Mesenchymal stem cell (in vitro differentiated cells and primary cell): ENCODE results near the gene ZNF503.

ENCODE experiments used
- DNase-seq: peaks from one replicate; pipeline ENCODE4 v3.0.0-alpha.2; 2013
- H2AFZ ChIP-seq: one replicate; pipeline ENCODE4 v1.6.1; 2013; ENCODE audit warnings: low read depth, mild to moderate bottlenecking, control low read depth, inconsistent platforms, low read length, moderate library complexity
- H2AK5ac ChIP-seq: 2 replicates; pipeline ENCODE4 v1.6.1; 2013; ENCODE audit warnings: low read length, moderate library complexity, mild to moderate bottlenecking, inconsistent platforms; ENCODE audit not compliant: severe bottlenecking
- H2BK120ac ChIP-seq: one replicate; pipeline ENCODE4 v1.6.1; 2013; ENCODE audit warnings: low read depth, mild to moderate bottlenecking, inconsistent platforms, low read length, moderate library complexity
- H2BK12ac ChIP-seq, 2 experiments: one replicate each; pipeline ENCODE4 v1.6.1; 2013; ENCODE audit warnings: inconsistent platforms in 2 of 2, low read length in 2 of 2, mild to moderate bottlenecking in 2 of 2, moderate library complexity in 2 of 2, control low read depth in 1 of 2
- H2BK15ac ChIP-seq: one replicate; pipeline ENCODE4 v1.6.1; 2013; ENCODE audit warnings: mild to moderate bottlenecking, low read depth, inconsistent platforms; ENCODE audit not compliant: poor library complexity, severe bottlenecking
- H2BK5ac ChIP-seq: 2 replicates; pipeline ENCODE4 v1.6.1; 2013; ENCODE audit warnings: low read depth, mild to moderate bottlenecking, low read length, control low read depth, inconsistent platforms; ENCODE audit not compliant: poor library complexity, severe bottlenecking
- H3K14ac ChIP-seq, 2 experiments: one replicate each; pipeline ENCODE4 v1.6.1; 2013; ENCODE audit warnings: inconsistent platforms in 2 of 2, low read length in 2 of 2, control low read depth in 1 of 2, mild to moderate bottlenecking in 1 of 2, moderate library complexity in 1 of 2
- H3K18ac ChIP-seq, 2 experiments: one replicate each; pipeline ENCODE4 v1.6.1; 2013; ENCODE audit warnings: inconsistent platforms in 2 of 2, low read length in 2 of 2, control low read depth in 1 of 2, low read depth in 1 of 2, mild to moderate bottlenecking in 1 of 2
- H3K23ac ChIP-seq, 2 experiments: one replicate each; pipeline ENCODE4 v1.6.1; 2013; ENCODE audit warnings: inconsistent platforms in 2 of 2, low read length in 2 of 2, mild to moderate bottlenecking in 2 of 2, moderate library complexity in 2 of 2, control low read depth in 1 of 2
- H3K27ac ChIP-seq: 2 replicates; pipeline ENCODE4 v1.5.1; 2013; ENCODE audit warnings: mild to moderate bottlenecking, moderate library complexity, low read length, control low read depth, inconsistent platforms; ENCODE audit not compliant: poor library complexity, severe bottlenecking
- H3K27me3 ChIP-seq, 2 experiments: 2 replicates each; pipeline versions ENCODE4 v1.6.1 to v1.7.0; 2013; ENCODE audit warnings: low read length in 2 of 2, mild to moderate bottlenecking in 2 of 2, moderate library complexity in 2 of 2, control low read depth in 1 of 2, inconsistent platforms in 1 of 2; ENCODE audit not compliant: control insufficient read depth in 1 of 2, insufficient read depth in 1 of 2
- H3K36me3 ChIP-seq, 2 experiments: 2 replicates each; pipeline versions ENCODE4 v1.6.1 to v1.7.0; 2013; ENCODE audit warnings: low read length in 2 of 2, control low read depth in 1 of 2, inconsistent platforms in 1 of 2, low read depth in 1 of 2, mild to moderate bottlenecking in 1 of 2; ENCODE audit not compliant: insufficient read depth in 2 of 2, control insufficient read depth in 1 of 2
- H3K4ac ChIP-seq, 2 experiments: one replicate each; pipeline ENCODE4 v1.6.1; 2013; ENCODE audit warnings: inconsistent platforms in 2 of 2, low read length in 2 of 2, mild to moderate bottlenecking in 2 of 2, moderate library complexity in 2 of 2, control low read depth in 1 of 2, low read depth in 1 of 2
- H3K4me1 ChIP-seq: 2 replicates; pipeline ENCODE4 v1.6.1; 2013; ENCODE audit warnings: low read depth, low read length, control low read depth; ENCODE audit not compliant: control insufficient read depth, insufficient read depth
- H3K4me2 ChIP-seq: 2 replicates; pipeline ENCODE4 v1.6.1; 2013; ENCODE audit warnings: low read length, mild to moderate bottlenecking, inconsistent platforms; ENCODE audit not compliant: poor library complexity, severe bottlenecking
- H3K4me3 ChIP-seq, 2 experiments: 2 replicates each; pipeline versions ENCODE4 v1.5.1 to v1.7.0; 2013; ENCODE audit warnings: low read length in 2 of 2, mild to moderate bottlenecking in 2 of 2, control low read depth in 1 of 2, low read depth in 1 of 2; ENCODE audit not compliant: insufficient read depth in 1 of 2
- H3K79me1 ChIP-seq: replicated peaks from 2 replicates; pipeline ENCODE4 v1.6.1; 2013; ENCODE audit warnings: mild to moderate bottlenecking, control low read depth, low read length, inconsistent platforms; ENCODE audit not compliant: poor library complexity, severe bottlenecking
- H3K9ac ChIP-seq: 2 replicates; pipeline ENCODE4 v1.7.0; 2013; ENCODE audit warnings: mild to moderate bottlenecking, low read length, moderate library complexity
- H3K9me3 ChIP-seq: 2 replicates; pipeline ENCODE4 v1.7.0; 2013; ENCODE audit warnings: mild to moderate bottlenecking, low read length; ENCODE audit not compliant: control insufficient read depth
- H4K8ac ChIP-seq: one replicate; pipeline ENCODE4 v1.6.1; 2013; ENCODE audit warnings: inconsistent platforms, mild to moderate bottlenecking, low read length, moderate library complexity
- H4K91ac ChIP-seq: one replicate; pipeline ENCODE4 v1.6.1; 2013; ENCODE audit warnings: mild to moderate bottlenecking, low read length, inconsistent platforms
- WGBS: methylation state at CpG from one replicate; pipeline ENCODE4 v1.1.7; 2013; ENCODE audit warnings: mixed read lengths; 5-methylcytosine and 5-hydroxymethylcytosine counted together

Gene ZNF503

DNA sequence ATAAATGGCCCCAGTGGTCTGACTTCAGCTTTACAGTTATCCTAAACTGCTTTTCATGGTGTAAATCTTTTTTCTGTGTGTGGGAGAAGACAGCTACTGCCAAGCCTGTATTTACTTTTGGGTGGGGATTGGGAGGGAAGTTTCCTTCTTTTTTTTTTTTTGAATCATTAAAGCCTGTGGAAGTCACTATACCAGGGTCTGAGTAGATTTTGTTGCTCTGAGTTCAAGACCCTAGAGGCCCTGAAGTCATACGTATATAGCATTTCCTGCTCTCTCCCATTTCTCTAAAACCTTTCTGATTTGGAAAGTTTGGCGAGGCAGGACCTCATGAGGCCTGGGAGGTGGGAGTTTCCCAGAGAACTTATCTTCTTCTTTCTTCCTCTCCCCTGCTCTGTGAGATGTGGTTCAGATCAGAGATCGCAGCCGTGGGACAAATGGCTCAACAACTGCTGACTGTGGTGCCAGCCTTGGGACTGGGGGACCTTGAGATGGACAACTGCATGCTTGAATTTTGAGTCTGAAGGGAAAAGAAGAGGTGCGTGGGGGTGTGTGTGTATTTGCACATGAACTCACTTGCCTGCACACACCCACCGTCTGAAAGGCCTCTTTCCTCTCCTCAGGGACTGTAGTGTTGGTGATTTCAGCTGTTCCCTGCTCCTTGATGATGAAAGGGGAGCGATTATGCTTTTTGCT, 48.0 kb upstream of the ZNF503 start:
- no peak overlapping the region for H2BK12ac ChIP-seq
- DNase-seq: no peak

DNA sequence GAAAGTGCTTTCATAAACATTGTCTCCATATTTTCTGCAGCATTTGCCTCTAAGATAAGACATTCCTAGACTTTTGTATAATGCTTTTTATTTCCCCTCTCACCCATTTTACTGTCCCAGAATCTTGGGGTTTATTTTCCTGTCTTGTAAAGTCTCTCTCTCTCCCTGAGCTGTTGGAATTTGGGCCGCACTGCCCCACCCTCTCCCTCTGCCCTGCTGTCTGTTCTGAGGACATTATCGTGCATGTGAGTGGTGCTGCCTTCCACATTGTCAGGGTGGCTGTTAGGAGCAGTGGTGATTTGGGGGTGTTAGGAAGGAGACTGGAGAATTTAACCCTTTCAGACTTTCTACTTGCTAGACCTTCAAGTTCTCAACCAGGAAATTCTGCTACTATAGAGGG, 46.6 kb upstream of the ZNF503 start:
- Histone ChIP-seq H3K9ac (no peak overlapping the region), H3K27ac (no peak overlapping the region), H3K79me1 (no peaks in the 10 kb centered on the region), H3K14ac (no peak overlapping the region), H4K91ac (no peak overlapping the region), H3K23ac (no peak overlapping the region), H2BK5ac (no peak overlapping the region), H2BK15ac (no peak overlapping the region), H4K8ac (no peak overlapping the region), H2AK5ac (no peak overlapping the region), H3K36me3 (peaks cover 0 to 7% of the 10 kb centered on the region in 2 experiments), H3K4me3 (no peak overlapping the region), H3K27me3 (peaks cover 0 to 41% of the 10 kb centered on the region in 2 experiments), H3K4me1 (no peaks in the 10 kb centered on the region), H3K4ac (no peak overlapping the region), H3K18ac (no peak overlapping the region), H2BK120ac (no peak overlapping the region), H3K9me3 (peaks cover 29% of the 10 kb centered on the region), H2BK12ac (no peak overlapping the region), H3K4me2 (no peak overlapping the region), H2AFZ (no peak overlapping the region)
- no peak for DNase-seq
- 20% methylated on average over 1 of the region's 2 CpGs for WGBS

More for the DNA sequence above, 48.0 kb upstream of the ZNF503 start:
- Histone ChIP-seq H3K4me2 (no peak overlapping the region), H2BK5ac (no peak overlapping the region), H3K79me1 (no peaks in the 10 kb centered on the region), H3K9me3 (peaks cover 16% of the 10 kb centered on the region), H2BK15ac (no peak overlapping the region), H4K91ac (no peak overlapping the region), H3K18ac (peak overlapping the region; percentile 26 to 57), H3K4ac (no peak overlapping the region), H3K36me3 (no peaks in the 10 kb centered on the region), H2AK5ac (no peak overlapping the region), H3K23ac (no peak overlapping the region), H2BK120ac (no peak overlapping the region), H3K4me3 (no peak overlapping the region), H3K14ac (no peak overlapping the region), H4K8ac (peak overlapping the region; percentile 48), H3K4me1 (no peaks in the 10 kb centered on the region), H3K27me3 (peaks cover 0 to 41% of the 10 kb centered on the region in 2 experiments), H2AFZ (no peak overlapping the region), H3K27ac (no peak overlapping the region), H3K9ac (peak overlapping the region; percentile 20)
- 48% methylated on average over 3 of the region's 7 CpGs for WGBS

DNA sequence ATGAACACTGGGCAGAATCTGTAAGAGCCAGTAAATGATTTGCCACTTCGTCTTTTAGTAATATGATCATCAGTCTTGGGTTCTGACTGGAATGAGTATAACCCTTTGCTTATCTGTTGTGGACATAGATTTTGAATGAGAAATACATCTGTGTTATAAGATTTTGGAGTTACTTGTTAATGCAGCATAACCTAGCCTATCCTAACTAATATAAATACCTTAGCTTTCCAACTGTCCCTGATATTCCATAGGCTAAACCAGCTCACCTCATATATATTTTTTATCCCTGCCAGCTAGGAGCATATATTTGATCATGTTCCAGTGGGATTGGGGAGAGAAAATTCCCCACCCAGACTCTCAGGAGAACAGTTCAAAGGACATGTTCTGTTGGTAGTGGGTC, 44.9 kb upstream of the ZNF503 start:
- H2BK120ac ChIP-seq: no peak overlapping the region
- H3K4ac ChIP-seq: no peak overlapping the region
- H3K9me3 ChIP-seq: peaks cover 38% of the 10 kb centered on the region
- H3K18ac ChIP-seq: no peak overlapping the region
- no peak overlapping the region for H4K8ac ChIP-seq
- H3K23ac ChIP-seq: no peak overlapping the region
- no peak overlapping the region for H3K4me2 ChIP-seq
- no peak overlapping the region for H2AK5ac ChIP-seq
- no peak overlapping the region for H3K14ac ChIP-seq
- H3K9ac ChIP-seq: no peak overlapping the region
- no peaks in the 10 kb centered on the region for H3K4me1 ChIP-seq
- no peak overlapping the region for H2BK15ac ChIP-seq
- H3K4me3 ChIP-seq: no peak overlapping the region
- no peak overlapping the region for H2BK5ac ChIP-seq
- H3K27me3 ChIP-seq: peaks cover 0 to 29% of the 10 kb centered on the region in 2 experiments
- no peak overlapping the region for H4K91ac ChIP-seq
- DNase-seq: no peak
- peaks cover 0 to 7% of the 10 kb centered on the region in 2 experiments for H3K36me3 ChIP-seq
- WGBS: 87% methylated on average over 1 of the region's 1 CpG
- no peak overlapping the region for H2BK12ac ChIP-seq
- no peak overlapping the region for H2AFZ ChIP-seq
- H3K27ac ChIP-seq: no peak overlapping the region
- no peaks in the 10 kb centered on the region for H3K79me1 ChIP-seq

DNA sequence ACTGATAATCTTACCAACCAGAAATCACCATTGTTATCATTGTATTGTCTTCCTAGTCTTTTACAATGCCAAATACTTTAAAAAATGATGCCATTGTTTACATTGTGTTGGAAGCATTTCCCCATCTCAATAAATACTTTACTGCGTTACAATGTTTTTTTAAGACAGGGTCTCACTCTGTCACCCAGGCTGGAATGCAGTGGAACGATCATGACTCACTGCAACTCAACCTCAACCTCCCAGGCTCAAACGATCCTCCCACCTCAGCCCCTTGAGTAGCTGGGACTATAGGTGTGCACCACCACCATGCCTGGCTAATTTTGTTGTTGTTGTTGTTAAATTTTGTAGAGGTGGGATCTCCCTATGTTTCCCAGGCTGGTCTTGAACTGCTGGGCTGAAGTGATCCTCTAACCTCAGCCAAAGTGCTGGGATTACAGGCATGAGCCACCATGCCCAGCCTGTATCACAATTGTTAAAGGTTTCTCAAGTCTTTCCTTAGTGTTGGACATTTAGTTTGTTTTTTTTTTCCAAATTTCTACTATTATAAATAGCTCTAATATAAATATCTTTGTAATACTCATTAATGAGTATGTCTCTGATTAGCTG, 43.3 kb upstream of the ZNF503 start:
- DNase-seq: no peak
- WGBS: 18% methylated on average over 2 of the region's 3 CpGs
- no peak overlapping the region for H4K91ac ChIP-seq

More for the DNA sequence above, 43.3 kb upstream of the ZNF503 start:
- H2AK5ac ChIP-seq: no peak overlapping the region
- peaks cover 0 to 13% of the 10 kb centered on the region in 2 experiments for H3K27me3 ChIP-seq
- H3K23ac ChIP-seq: no peak overlapping the region
- no peak overlapping the region for H3K4ac ChIP-seq
- H2BK120ac ChIP-seq: no peak overlapping the region
- no peak overlapping the region for H3K14ac ChIP-seq
- peaks cover 38% of the 10 kb centered on the region for H3K9me3 ChIP-seq
- no peak overlapping the region for H2AFZ ChIP-seq
- no peak overlapping the region for H3K4me2 ChIP-seq
- H3K4me3 ChIP-seq: no peak overlapping the region
- no peak overlapping the region for H3K9ac ChIP-seq
- no peak overlapping the region for H4K8ac ChIP-seq
- no peak overlapping the region for H3K27ac ChIP-seq
- H3K4me1 ChIP-seq: no peaks in the 10 kb centered on the region
- peak overlapping the region; percentile 23 for H2BK15ac ChIP-seq
- H2BK12ac ChIP-seq: no peak overlapping the region
- peaks cover 0 to 7% of the 10 kb centered on the region in 2 experiments for H3K36me3 ChIP-seq
- H3K79me1 ChIP-seq: no peaks in the 10 kb centered on the region
- no peak overlapping the region for H3K18ac ChIP-seq
- H2BK5ac ChIP-seq: no peak overlapping the region
